ENCODE data around the gene LCORL.
"Not testable (repeated sequence)": the region's sequence is repeated elsewhere in the genome, so short reads cannot be mapped to it uniquely, and the experiment has no call there.

LCORL gene

GRCh38 chr4:18042754-18043153 is 21.2 kb upstream of the LCORL start:
- no peak for FAIRE-seq
- no peak for DNase-seq (ENCODE audit: insufficient read length, low spot score)
- TF ChIP-seq SPI1 (IDR thresholded peaks at IDR 0.05; ENCODE audit: low read depth, low read length) = no peak
- no peak for TF ChIP-seq TAF1 (IDR thresholded peaks at IDR 0.05; ENCODE audit: low read depth, low read length)
- TF ChIP-seq POU2F2 (IDR thresholded peaks at IDR 0.05; ENCODE audit: low read depth, low read length) = no peak
- TF ChIP-seq PAX5 (IDR thresholded peaks at IDR 0.05; ENCODE audit: insufficient read depth, low read length, severe bottlenecking) = no peak
- TF ChIP-seq POLR2AphosphoS5 (IDR thresholded peaks at IDR 0.05; ENCODE audit: low read depth, low read length) = no peak
- TF ChIP-seq POLR2A (IDR thresholded peaks at IDR 0.05; ENCODE audit: low read depth, low read length) = no peak

DNA sequence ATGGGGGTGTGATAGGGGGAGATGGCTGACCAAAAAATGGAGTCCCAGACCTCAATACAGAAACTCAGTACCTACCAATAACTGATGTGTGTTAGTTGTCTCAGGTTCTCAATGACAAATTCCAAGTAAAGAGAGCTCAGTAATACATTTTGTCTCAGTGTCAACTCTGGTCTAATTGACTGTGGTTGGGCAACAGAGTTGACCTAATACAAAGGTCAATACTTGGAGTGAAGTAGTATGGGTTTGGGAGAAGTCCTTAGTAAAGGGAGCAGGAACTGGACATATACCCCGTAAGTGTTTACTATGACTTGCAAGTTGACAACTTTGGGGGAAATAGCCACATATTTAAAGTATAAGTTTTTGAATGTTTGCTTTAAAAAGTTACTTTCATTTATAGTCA is 20.5 kb upstream of the LCORL start:
- no peak for FAIRE-seq
- no peak for DNase-seq (ENCODE audit: insufficient read length, low spot score)
- TF ChIP-seq TAF1 (IDR thresholded peaks at IDR 0.05; ENCODE audit: low read depth, low read length) (no peak), POLR2A (IDR thresholded peaks at IDR 0.05; ENCODE audit: low read depth, low read length) (no peak), PAX5 (IDR thresholded peaks at IDR 0.05; ENCODE audit: insufficient read depth, low read length, severe bottlenecking) (no peak)

DNA sequence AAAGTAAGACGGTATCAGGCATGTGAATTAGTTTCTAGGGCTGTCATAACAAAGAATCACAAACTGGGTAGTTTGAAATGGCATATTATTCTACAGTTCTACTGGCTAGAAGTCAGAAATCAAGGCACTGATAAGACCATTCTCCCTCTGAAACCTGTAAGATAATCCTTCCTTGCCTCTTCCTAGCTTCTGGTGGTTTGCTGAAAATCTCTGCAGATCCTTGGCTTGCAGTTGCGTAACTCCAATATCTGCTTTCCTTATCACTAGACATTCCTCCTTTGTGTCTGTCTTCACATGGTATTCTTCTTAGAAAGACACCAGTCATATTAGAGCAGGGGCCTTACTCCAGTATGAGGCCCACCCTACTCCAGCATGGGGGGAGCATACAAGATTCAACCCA is 19.6 kb upstream of the LCORL start:
- DNase-seq (ENCODE audit: insufficient read length, low spot score) (no peak), FAIRE-seq (no peak)
- TF ChIP-seq PAX5 (IDR thresholded peaks at IDR 0.05; ENCODE audit: insufficient read depth, low read length, severe bottlenecking) (no peak), POU2F2 (IDR thresholded peaks at IDR 0.05; ENCODE audit: low read depth, low read length) (no peak), SPI1 (IDR thresholded peaks at IDR 0.05; ENCODE audit: low read depth, low read length) (no peak), POLR2AphosphoS5 (IDR thresholded peaks at IDR 0.05; ENCODE audit: low read depth, low read length) (no peak), TAF1 (IDR thresholded peaks at IDR 0.05; ENCODE audit: low read depth, low read length) (no peak), POLR2A (IDR thresholded peaks at IDR 0.05; ENCODE audit: low read depth, low read length) (no peak)

GRCh38 chr4:18039113-18039512 is 17.6 kb upstream of the LCORL start:
- no peak for TF ChIP-seq TAF1 (IDR thresholded peaks at IDR 0.05; ENCODE audit: low read depth, low read length)
- TF ChIP-seq POLR2A (IDR thresholded peaks at IDR 0.05; ENCODE audit: low read depth, low read length) = no peak
- TF ChIP-seq SPI1 (IDR thresholded peaks at IDR 0.05; ENCODE audit: low read depth, low read length) = no peak
- DNase-seq (ENCODE audit: insufficient read length, low spot score) (no peak), FAIRE-seq (no peak)

DNA sequence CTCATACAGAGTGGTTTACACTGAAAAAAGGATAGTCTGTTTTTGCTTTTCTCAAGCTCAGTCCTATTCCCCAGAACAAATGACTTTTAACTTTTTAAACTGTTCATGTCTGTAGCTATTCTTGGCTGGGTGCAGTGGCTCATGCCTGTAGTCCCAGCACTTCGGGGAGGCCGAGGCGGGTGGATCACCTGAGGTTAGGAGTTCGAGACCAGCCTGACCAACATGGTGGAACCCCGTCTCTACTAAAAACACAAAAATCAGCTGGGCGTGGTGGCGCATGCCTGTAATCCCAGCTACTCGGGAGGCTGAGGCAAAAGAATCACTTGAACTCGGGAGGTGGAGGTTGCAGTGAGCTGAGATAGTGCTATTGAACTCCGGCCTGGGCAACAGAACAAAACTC is 14.8 kb upstream of the LCORL start:
- not testable (repeated sequence) for DNase-seq (ENCODE audit: insufficient read length, low spot score); FAIRE-seq

- FAIRE-seq = no peak
- no peak for DNase-seq (ENCODE audit: insufficient read length, low spot score)
- no peak for TF ChIP-seq TAF1 (IDR thresholded peaks at IDR 0.05; ENCODE audit: low read depth, low read length)
- no peak for TF ChIP-seq SPI1 (IDR thresholded peaks at IDR 0.05; ENCODE audit: low read depth, low read length)
- no peak for TF ChIP-seq POU2F2 (IDR thresholded peaks at IDR 0.05; ENCODE audit: low read depth, low read length)
- no peak for TF ChIP-seq POLR2A (IDR thresholded peaks at IDR 0.05; ENCODE audit: low read depth, low read length)
- no peak for TF ChIP-seq POLR2AphosphoS5 (IDR thresholded peaks at IDR 0.05; ENCODE audit: low read depth, low read length)
- no peak for TF ChIP-seq PAX5 (IDR thresholded peaks at IDR 0.05; ENCODE audit: insufficient read depth, low read length, severe bottlenecking)
These were observed 12.5 kb upstream of the LCORL start for GRCh38 chr4:18034099-18034498.

GRCh38 chr4:18033111-18034085 is 11.8 kb upstream of the LCORL start:
- FAIRE-seq (no peak), DNase-seq (ENCODE audit: insufficient read length, low spot score) (no peak)
- no peak for TF ChIP-seq PAX5 (IDR thresholded peaks at IDR 0.05; ENCODE audit: insufficient read depth, low read length, severe bottlenecking)
- TF ChIP-seq TAF1 (IDR thresholded peaks at IDR 0.05; ENCODE audit: low read depth, low read length) = no peak
- no peak for TF ChIP-seq POU2F2 (IDR thresholded peaks at IDR 0.05; ENCODE audit: low read depth, low read length)
- no peak for TF ChIP-seq SPI1 (IDR thresholded peaks at IDR 0.05; ENCODE audit: low read depth, low read length)
- TF ChIP-seq POLR2AphosphoS5 (IDR thresholded peaks at IDR 0.05; ENCODE audit: low read depth, low read length) = no peak
- no peak for TF ChIP-seq POLR2A (IDR thresholded peaks at IDR 0.05; ENCODE audit: low read depth, low read length)

DNA sequence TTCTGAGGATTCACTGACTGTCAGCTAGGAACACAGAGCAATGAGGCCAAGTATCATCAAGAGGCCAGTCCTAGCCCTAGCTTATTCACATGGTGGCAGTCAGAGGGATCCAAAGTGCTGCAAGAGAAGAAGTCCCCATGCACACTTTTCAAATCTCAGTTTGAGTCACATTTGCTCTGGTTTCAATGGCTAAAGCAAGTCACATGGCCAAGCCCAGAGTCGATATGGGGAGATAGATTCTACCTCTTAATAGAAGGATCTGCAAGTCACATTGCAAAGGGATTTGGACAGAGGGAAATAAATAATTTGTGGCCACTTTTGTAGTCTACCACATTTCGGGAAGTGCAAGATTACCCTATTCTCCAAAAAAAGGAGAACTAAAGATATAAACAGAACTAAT is 3.7 kb upstream of the LCORL start:
- FAIRE-seq (no peak), DNase-seq (ENCODE audit: insufficient read length, low spot score) (no peak)
- TF ChIP-seq PAX5 (IDR thresholded peaks at IDR 0.05; ENCODE audit: insufficient read depth, low read length, severe bottlenecking) = no peak
- no peak for TF ChIP-seq SPI1 (IDR thresholded peaks at IDR 0.05; ENCODE audit: low read depth, low read length)
- no peak for TF ChIP-seq POLR2AphosphoS5 (IDR thresholded peaks at IDR 0.05; ENCODE audit: low read depth, low read length)
- TF ChIP-seq POLR2A (IDR thresholded peaks at IDR 0.05; ENCODE audit: low read depth, low read length) = no peak
- TF ChIP-seq POU2F2 (IDR thresholded peaks at IDR 0.05; ENCODE audit: low read depth, low read length) = no peak
- TF ChIP-seq TAF1 (IDR thresholded peaks at IDR 0.05; ENCODE audit: low read depth, low read length) = no peak

DNA sequence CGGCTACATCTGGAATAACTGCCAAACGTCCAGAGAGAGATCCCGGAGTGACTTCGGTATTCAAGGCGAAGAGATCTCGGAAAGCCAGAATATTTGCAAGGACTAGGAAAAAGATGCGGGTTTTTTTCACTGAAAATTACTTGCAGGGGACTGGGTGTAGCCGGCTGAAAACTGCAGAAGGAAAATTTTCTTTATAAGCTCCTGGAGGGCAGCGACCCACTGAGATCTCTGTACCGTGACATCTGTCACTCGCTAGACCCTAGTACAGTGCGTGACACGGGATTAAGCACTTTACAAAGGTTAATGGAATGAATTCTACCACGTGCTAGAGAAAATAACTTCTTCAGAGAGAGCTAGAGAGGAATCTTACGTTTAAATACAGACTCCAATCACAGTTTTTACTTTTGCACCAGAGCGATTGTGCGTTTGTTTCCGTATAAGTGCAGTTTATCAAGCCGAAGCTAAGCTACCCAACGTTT is 1.1 kb upstream of the LCORL start:
- TF ChIP-seq SPI1 (IDR thresholded peaks at IDR 0.05; ENCODE audit: low read depth, low read length) (no peak), PAX5 (IDR thresholded peaks at IDR 0.05; ENCODE audit: insufficient read depth, low read length, severe bottlenecking) (no peak), POU2F2 (IDR thresholded peaks at IDR 0.05; ENCODE audit: low read depth, low read length) (no peak), POLR2AphosphoS5 (IDR thresholded peaks at IDR 0.05; ENCODE audit: low read depth, low read length) (no peak), POLR2A (IDR thresholded peaks at IDR 0.05; ENCODE audit: low read depth, low read length) (no peak), TAF1 (IDR thresholded peaks at IDR 0.05; ENCODE audit: low read depth, low read length) (no peak)
- no peak for DNase-seq (ENCODE audit: insufficient read length, low spot score)
- peak; percentile 26 for FAIRE-seq

DNA sequence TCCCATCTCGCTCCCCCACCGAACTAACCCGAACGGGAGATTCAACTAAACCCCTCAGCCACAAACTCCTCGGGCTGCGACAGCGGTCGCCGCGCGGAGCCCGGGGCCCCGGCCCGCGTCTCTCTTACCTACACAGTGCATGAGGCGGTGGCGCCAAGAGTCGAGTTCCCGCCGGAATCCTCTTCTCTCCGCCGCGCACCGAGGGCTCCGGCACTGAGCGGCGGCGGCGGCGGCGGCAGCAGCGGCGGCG is 160 bp downstream of the LCORL start:
- DNase-seq (ENCODE audit: insufficient read length, low spot score) (no peak), FAIRE-seq (no peak)
- TF ChIP-seq POU2F2 (IDR thresholded peaks at IDR 0.05; ENCODE audit: low read depth, low read length) (no peak), SPI1 (IDR thresholded peaks at IDR 0.05; ENCODE audit: low read depth, low read length) (no peak), POLR2AphosphoS5 (IDR thresholded peaks at IDR 0.05; ENCODE audit: low read depth, low read length) (no peak), POLR2A (IDR thresholded peaks at IDR 0.05; ENCODE audit: low read depth, low read length) (no peak), PAX5 (IDR thresholded peaks at IDR 0.05; ENCODE audit: insufficient read depth, low read length, severe bottlenecking) (no peak), TAF1 (IDR thresholded peaks at IDR 0.05; ENCODE audit: low read depth, low read length) (no peak)

All from GM12891 (cell line).